GM21381 (cell line): ENCODE data around the gene DIP2B.
A peak's percentile ranks its signal among the peaks of the same experiment; 100 is the strongest.

ENCODE experiments used
- ATAC-seq: cut with Tn5 transposase; IDR thresholded peaks from one replicate; pipeline ENCODE4 v1.9.1; 2021; ENCODE audit warnings: mild to moderate bottlenecking, moderate library complexity; ENCODE audit not compliant: unreplicated experiment

Gene DIP2B

GRCh38 chr12:50725011-50725942 is 220.5 kb downstream of the DIP2B start:
- ATAC-seq, result no peak

DNA sequence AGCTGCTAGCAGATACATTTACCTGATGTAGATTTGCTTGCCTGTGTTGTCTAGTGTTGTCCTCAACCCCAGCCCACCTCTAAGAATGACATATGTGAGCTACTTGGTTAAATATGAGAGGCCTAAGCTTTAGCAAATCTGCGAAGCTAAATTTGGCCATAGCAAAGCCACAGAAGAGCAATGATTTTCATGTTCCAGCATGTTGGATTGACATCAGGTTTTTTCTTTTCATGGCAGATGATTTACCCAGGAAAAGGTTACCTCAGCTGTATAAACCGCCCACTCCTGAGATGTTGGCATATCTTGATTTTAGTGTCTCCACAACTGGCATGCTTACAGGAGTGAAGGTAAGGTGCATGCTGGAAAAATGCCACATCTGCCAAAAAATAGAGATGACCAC is 222.7 kb downstream of the DIP2B start:
- no peak for ATAC-seq

DNA sequence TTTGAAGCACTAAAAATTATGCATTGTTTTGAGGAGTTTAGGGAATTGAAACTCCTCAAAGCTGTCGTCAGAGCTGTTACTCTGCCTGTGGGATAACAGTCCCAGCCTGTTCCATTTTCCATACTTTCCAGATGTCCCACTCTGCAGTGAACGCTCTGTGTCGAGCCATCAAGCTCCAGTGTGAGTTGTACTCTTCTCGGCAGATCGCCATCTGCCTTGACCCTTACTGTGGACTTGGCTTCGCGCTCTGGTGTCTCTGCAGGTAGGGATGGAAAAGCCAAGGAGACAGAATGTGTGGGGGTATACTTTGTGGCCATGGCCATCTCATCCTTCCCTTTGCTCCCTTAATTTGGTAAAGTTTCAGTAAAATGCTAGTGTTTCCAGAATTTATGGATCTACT is 223.6 kb downstream of the DIP2B start:
- no peak for ATAC-seq

DNA sequence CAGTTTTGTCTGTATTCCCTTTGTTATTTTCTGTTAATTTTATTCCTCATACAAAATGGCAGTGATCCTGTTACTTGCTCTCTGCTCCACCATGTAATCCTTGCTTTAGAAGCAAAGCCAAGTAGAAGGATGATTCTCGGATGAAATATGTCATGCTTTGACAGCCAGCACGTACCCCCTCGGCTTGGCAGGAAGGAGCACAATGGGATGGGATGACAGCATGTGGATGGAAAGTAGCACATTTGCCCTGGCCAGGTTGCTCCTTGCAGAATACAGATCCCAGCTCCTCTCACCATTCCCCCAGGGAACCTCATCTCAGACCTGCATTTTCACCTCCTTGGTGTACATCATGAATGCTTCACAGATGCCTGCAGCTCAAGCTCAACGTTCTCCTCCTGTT is 224.1 kb downstream of the DIP2B start:
- no peak for ATAC-seq

- ATAC-seq, result no peak
These were observed 227.8 kb downstream of the DIP2B start for GRCh38 chr12:50732591-50732990.

DNA sequence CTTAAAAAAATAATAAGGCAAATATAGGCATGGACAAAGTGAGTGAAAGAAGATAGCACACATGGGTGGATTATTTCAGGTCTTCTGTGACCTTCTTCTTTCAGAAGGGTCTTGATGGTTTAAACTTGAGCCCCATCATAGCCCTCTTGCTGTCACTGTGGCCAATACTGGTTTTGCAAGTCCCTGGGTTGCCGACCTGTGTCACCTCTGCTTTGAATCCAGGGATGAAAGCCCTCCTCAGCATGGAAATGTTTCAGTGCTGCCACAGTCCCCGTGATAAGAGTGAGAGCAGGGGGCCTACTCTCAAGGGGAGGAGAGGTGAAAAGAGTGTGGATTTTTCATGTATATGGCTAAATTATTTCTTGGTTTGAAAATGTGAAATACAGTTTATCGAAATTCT is 228.9 kb downstream of the DIP2B start:
- no peak for ATAC-seq

DNA sequence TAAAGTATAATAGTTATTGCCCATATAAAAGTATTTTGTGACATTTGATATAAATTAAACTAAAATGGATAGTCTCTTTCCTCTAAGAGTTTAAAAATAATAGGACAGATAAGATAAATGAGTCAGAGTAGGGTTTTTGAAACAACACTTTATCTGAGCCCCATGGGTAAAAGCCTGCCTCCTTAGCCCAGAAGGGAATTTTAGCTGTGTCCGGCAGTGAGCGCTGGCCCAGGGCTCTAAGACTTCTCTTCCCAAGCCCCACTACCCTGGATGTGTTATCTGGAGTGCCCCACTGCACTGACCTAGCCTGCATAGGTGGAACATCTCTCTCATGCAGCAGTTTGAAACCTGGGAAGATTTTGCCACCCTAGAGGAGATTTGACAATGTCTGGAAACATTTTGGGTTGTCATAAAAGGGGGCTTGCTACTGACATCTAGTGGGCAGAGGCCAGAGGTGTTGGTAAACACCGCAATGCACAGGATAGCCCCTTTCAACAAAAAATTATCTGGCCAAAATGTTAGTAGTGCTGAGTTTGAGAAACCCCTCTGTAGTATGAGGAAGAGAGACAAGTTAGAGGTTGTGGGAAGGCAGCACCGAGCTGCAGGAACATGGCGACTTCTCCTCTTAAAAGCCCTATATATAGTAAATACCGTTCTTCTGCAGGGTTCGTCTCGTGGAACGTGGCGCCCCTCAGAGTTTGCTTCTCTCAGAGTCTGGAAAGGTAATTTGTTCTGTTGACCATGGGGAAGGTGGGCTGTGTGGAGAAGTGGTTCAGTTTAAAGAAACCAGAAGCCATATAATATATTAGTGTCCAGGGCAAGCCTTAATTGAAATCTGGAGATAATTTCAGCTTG is 229.9 kb downstream of the DIP2B start:
- ATAC-seq, result no peak

DNA sequence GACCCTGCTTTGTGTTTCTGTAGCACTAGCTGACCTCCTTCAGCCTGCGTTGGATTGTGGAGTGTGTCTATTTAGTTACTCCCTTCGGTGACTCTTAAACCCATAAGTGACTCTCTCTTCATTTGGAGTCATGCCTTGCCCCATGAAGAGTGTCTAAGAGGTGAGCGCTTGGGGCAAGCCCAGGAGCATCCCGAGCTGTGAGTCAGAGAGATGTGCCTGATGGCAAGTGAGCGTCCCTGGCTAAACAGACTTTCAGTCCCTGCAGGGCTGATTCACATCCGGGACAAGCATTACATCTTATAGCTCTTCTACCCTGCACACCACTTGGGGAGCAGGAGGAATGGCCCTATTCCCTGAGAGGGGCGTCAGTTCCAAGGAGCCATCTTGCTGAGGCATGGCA is 234.8 kb downstream of the DIP2B start:
- ATAC-seq, result no peak

GRCh38 chr12:50740307-50740706 is 235.5 kb downstream of the DIP2B start:
- ATAC-seq, result no peak

- no peak for ATAC-seq
These were observed 238.0 kb downstream of the DIP2B start for GRCh38 chr12:50742776-50743175.

GRCh38 chr12:50745861-50746260 is 241.1 kb downstream of the DIP2B start:
- no peak for ATAC-seq

DNA sequence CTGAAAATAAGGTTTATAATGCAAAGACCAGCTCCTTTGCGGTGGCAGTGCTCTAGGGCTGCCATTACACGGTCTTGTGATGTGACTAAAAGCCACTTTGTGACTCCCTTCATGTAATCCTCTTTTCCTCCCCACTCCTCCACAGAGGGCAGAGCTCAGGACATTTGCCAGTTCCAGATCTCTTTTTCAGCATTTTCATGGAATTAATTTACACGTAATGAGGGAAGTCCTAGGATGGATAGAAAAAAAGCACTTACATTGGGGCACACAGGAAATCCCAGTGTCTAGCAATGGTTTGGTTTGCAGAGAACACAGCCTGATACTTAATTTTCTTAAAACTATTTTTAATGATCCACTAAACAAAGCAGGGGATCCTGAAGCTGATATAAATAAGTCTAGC is 241.6 kb downstream of the DIP2B start:
- no peak for ATAC-seq

- no peak for ATAC-seq
These were observed 243.0 kb downstream of the DIP2B start for GRCh38 chr12:50747817-50748216.

DNA sequence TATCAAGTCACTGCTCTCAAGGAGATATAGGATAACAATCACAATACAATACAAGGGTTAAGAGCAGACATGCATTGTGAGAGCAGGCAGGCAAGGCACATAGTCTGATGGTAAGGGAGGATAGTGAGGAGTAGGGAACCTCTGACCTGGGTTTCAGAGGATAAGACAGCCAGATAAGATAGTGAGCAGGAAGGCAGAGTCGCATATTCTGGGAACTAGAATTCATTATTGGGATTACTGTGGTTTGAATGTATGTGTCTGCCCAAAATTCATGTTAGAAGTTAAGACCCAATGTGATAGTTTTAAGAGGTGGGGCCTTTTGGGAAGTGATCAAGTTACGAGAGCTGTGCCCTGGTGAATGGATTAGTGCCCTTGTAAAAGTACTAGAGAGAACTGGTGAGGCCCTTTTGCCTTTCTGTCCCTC is 244.7 kb downstream of the DIP2B start:
- ATAC-seq, result no peak

- ATAC-seq, result no peak
These were observed 245.6 kb downstream of the DIP2B start for GRCh38 chr12:50750366-50750765.

GRCh38 chr12:50751948-50752721 is 247.3 kb downstream of the DIP2B start:
- no peak for ATAC-seq

DNA sequence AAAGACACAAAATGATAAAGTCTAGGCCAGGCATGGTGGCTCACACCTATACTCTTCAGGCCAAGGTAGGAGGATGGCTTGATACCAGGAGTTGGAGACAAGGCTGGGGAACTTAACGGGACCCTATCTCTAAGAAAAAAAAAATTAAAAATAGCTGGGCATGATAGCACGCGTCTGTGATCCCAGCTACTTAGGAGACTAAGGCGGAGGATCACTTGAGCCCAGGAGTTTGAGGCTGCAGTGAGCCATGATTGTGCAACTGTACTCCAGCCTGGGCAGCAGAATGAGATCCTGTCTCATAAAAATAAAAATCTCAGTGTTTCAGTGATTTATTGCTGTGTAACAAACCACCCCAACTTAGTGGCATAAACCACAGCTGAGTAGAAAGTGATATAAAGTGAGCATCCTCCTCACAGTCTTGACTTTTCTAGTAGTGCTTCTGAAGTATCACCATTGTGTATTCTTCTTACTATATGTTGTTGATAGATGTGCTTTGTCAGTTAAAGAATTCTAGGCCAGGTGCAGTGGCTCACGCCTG is 248.5 kb downstream of the DIP2B start:
- ATAC-seq, result no peak

GRCh38 chr12:50763639-50764285 is 259.0 kb downstream of the DIP2B start, which contains the start of gene ATF1:
ATF1 (plus strand) TSS chr12:50764101; CDS start chr12:50780146, 16,045 bp downstream.
- peak; percentile 68 for ATAC-seq

- ATAC-seq, result peak; percentile 46
These were observed 259.7 kb downstream of the DIP2B start for GRCh38 chr12:50764286-50765094.
